HCT116 (cell line): ENCODE results near the gene KCNH6. TPM values are rescaled to one million over a fixed set of nuclear protein-coding genes. Genes with fewer than 3 reads are reported as not detected.

Experiments
- ATAC-seq: fragments of 200-7000 bp; cut with Tn5 transposase; 2 replicates; pipeline ENCODE4 v1.9.1; 2020; ENCODE audit warnings: mild to moderate bottlenecking, moderate library complexity
- BruUV-seq: library from RNA; stranded (reverse); fragments of 400-500 nt; replicated peaks from 2 replicates; lab custom pipeline; 2021; lab: Mats Ljungman, UMichigan
- CTCF ChIA-PET: fragments of 300-600 bp; sonication (Branson Sonifier 250); formaldehyde crosslinking; loops from one replicate; lab custom pipeline; 2021; ENCODE audit warnings: antibody characterized with exemption; lab: Charles Lee
- POLR2A ChIA-PET: fragments of 300-600, 350-600 bp; sonication (Branson Sonifier 250); formaldehyde crosslinking; loops from one replicate; lab custom pipeline; 2021; ENCODE audit warnings: antibody characterized with exemption; lab: Charles Lee
- RAD21 ChIA-PET, 2 experiments: fragments of 300-600 bp; sonication (Branson Sonifier 250); formaldehyde crosslinking; loops; one replicate each; lab custom pipeline; 2023; ENCODE audit warnings: low total read pairs in 2 of 2; ENCODE audit not compliant: uncharacterized antibody in 2 of 2, unreplicated experiment in 2 of 2, low non-redundant PET in 1 of 2; lab: Charles Lee
- DNase-seq: peaks from one replicate; pipeline ENCODE4 v3.0.0-alpha.2; 2010; ENCODE audit warnings: low read depth, low spot score
- H2AFZ ChIP-seq: fragments of 200-600 bp; shearing (Covaris generic), sonication (generic); 2 replicates; pipeline ENCODE4 v1.6.1; 2017; ENCODE audit warnings: low read depth, mixed run types, mixed read lengths, antibody characterized with exemption, low read length; ENCODE audit not compliant: poor library complexity, severe bottlenecking
- H3K27ac ChIP-seq: 2 replicates; pipeline ENCODE4 v1.5.1; 2012; ENCODE audit warnings: low read depth, low read length
- H3K27me3 ChIP-seq: fragments of 200-600 bp; sonication (generic); 2 replicates; pipeline ENCODE4 v1.6.1; 2016; ENCODE audit warnings: mixed run types, low read length, mixed read lengths; ENCODE audit not compliant: insufficient read depth
- H3K36me3 ChIP-seq, 2 experiments: fragments of 200-500 bp in 1 of 2; fragments of 200-600 bp in 1 of 2; sonication (Bioruptor generic) in 1 of 2; sonication (generic) in 1 of 2; 2 replicates each; pipeline versions ENCODE4 v1.5.1 to v1.6.1; 2014 to 2016; ENCODE audit warnings: low read length in 2 of 2, inconsistent platforms in 1 of 2, mixed read lengths in 1 of 2, mixed run types in 1 of 2; ENCODE audit not compliant: insufficient read depth in 2 of 2, control insufficient read depth in 1 of 2
- H3K4me1 ChIP-seq, 2 experiments: fragments of 200-600 bp in 1 of 2; sonication (generic) in 1 of 2; 2 replicates each; pipeline versions ENCODE4 v1.5.1 to v1.6.1; 2012 to 2017; ENCODE audit warnings: low read length in 2 of 2, inconsistent platforms in 1 of 2, mild to moderate bottlenecking in 1 of 2, mixed read lengths in 1 of 2, mixed run types in 1 of 2, moderate library complexity in 1 of 2; ENCODE audit not compliant: insufficient read depth in 2 of 2, control insufficient read depth in 1 of 2
- H3K4me2 ChIP-seq: fragments of 200-600 bp; sonication (generic); 2 replicates; pipeline ENCODE4 v1.6.1; 2017; ENCODE audit warnings: mixed run types, low read length, mixed read lengths
- H3K4me3 ChIP-seq, 2 experiments: fragments of 200-600 bp in 1 of 2; sonication (generic) in 1 of 2; replicated peaks in 1 of 2; 2 replicates each; pipeline ENCODE4 v1.5.1; 2011 to 2016; ENCODE audit warnings: low read length in 2 of 2, control low read depth in 1 of 2, low read depth in 1 of 2, mild to moderate bottlenecking in 1 of 2, mixed read lengths in 1 of 2, mixed run types in 1 of 2
- H3K79me2 ChIP-seq: fragments of 200-600 bp; sonication (generic); 2 replicates; pipeline ENCODE4 v1.6.1; 2017; ENCODE audit warnings: mild to moderate bottlenecking, mixed run types, low read length, moderate library complexity, mixed read lengths; ENCODE audit not compliant: insufficient read depth
- H3K9ac ChIP-seq: fragments of 200-600 bp; sonication (generic); 2 replicates; pipeline ENCODE4 v1.6.1; 2016; ENCODE audit warnings: low read length, mixed read lengths
- H3K9me2 ChIP-seq: fragments of 200-600 bp; sonication (generic), shearing (Covaris generic); 2 replicates; pipeline ENCODE4 v1.6.1; 2017; ENCODE audit warnings: mixed run types, mild to moderate bottlenecking, moderate library complexity; ENCODE audit not compliant: insufficient read depth
- H3K9me3 ChIP-seq, 2 experiments: fragments of 200-500 bp in 1 of 2; fragments of 200-600 bp in 1 of 2; sonication (Bioruptor generic) in 1 of 2; sonication (generic) in 1 of 2; 2 replicates each; pipeline ENCODE4 v1.6.1; 2014 to 2017; ENCODE audit warnings: low read length in 2 of 2, mixed read lengths in 2 of 2, inconsistent platforms in 1 of 2, low read depth in 1 of 2, mild to moderate bottlenecking in 1 of 2, mixed run types in 1 of 2, moderate library complexity in 1 of 2; ENCODE audit not compliant: control insufficient read depth in 1 of 2, insufficient read depth in 1 of 2
- H4K20me1 ChIP-seq: fragments of 200-600 bp; sonication (generic), shearing (Covaris generic); 2 replicates; pipeline ENCODE4 v1.6.1; 2017; ENCODE audit warnings: mixed run types, mild to moderate bottlenecking, moderate library complexity; ENCODE audit not compliant: insufficient read depth
- CBX3 ChIP-seq: IDR thresholded peaks from 2 replicates; pipeline ENCODE4 v1.6.1; 2012; ENCODE audit warnings: low read depth
- CEBPB ChIP-seq: IDR thresholded peaks from 2 replicates; pipeline ENCODE4 v1.6.1; 2012; ENCODE audit warnings: low read depth
- EGR1 ChIP-seq: IDR thresholded peaks from 2 replicates; pipeline ENCODE4 v1.6.1; 2012; ENCODE audit warnings: low read depth
- ELF1 ChIP-seq: IDR thresholded peaks from 2 replicates; pipeline ENCODE4 v1.6.1; 2012; ENCODE audit warnings: low read depth, borderline replicate concordance
- POLR2AphosphoS5 ChIP-seq: IDR thresholded peaks from 2 replicates; pipeline ENCODE4 v1.6.1; 2011; ENCODE audit warnings: mild to moderate bottlenecking, low read depth, low read length, moderate library complexity
- RAD21 ChIP-seq: IDR thresholded peaks from 2 replicates; pipeline ENCODE4 v1.6.1; 2012; ENCODE audit warnings: low read depth, mild to moderate bottlenecking
- REST ChIP-seq: IDR thresholded peaks from 2 replicates; pipeline ENCODE4 v1.6.1; 2012; ENCODE audit warnings: low read depth
- SIN3A ChIP-seq: IDR thresholded peaks from 2 replicates; pipeline ENCODE4 v1.6.1; 2012; ENCODE audit warnings: low read depth
- SP1 ChIP-seq: IDR thresholded peaks from 2 replicates; pipeline ENCODE4 v1.6.1; 2012; ENCODE audit warnings: low read depth
- SRF ChIP-seq: IDR thresholded peaks from 2 replicates; pipeline ENCODE4 v1.6.1; 2012; ENCODE audit warnings: low read depth
- YY1 ChIP-seq: IDR thresholded peaks from 2 replicates; pipeline ENCODE4 v1.6.1; 2011; ENCODE audit warnings: low read length, low read depth, moderate library complexity, mild to moderate bottlenecking; ENCODE audit not compliant: insufficient replicate concordance; ENCODE audit errors: extremely low read depth
- ZBTB33 ChIP-seq: IDR thresholded peaks from 2 replicates; pipeline ENCODE4 v1.6.1; 2011; ENCODE audit warnings: mild to moderate bottlenecking, low read length, moderate library complexity; ENCODE audit not compliant: insufficient replicate concordance; ENCODE audit errors: extremely low read depth
- ZFX ChIP-seq: fragments of 450-650 bp; IDR thresholded peaks from 2 replicates; pipeline ENCODE4 v1.6.1; 2017
- ZNF274 ChIP-seq: fragments of 200-500 bp; sonication (Bioruptor generic); IDR thresholded peaks from 2 replicates; pipeline ENCODE4 v1.6.1; 2014; ENCODE audit warnings: mild to moderate bottlenecking, low read depth, low read length, inconsistent platforms
- intact Hi-C: fragments of 100-400 bp; cut with micrococcal nuclease; formaldehyde crosslinking; loops from 2 replicates; pipeline ENCODE4 v1.10.0; 2022
- total RNA-seq: library from RNA; stranded (reverse); gene quantifications from one replicate; pipeline ENCODE4 v1.2.1, GENCODE V29; 2021; ENCODE audit not compliant: unreplicated experiment

KCNH6 gene
- total RNA-seq, 1 experiment from 2014 or later = not detected

GRCh38 chr17:63592797-63593196 lies 69.6 kb downstream of the KCNH6 start:
- H3K4me3 ChIP-seq = no peak overlapping the region
- no peaks in the 10 kb centered on the region for H3K4me1 ChIP-seq
- TF ChIP-seq ZFX (no peak), ZNF274 (no peak), SIN3A (no peak), EGR1 (no peak), RAD21 (no peak), SP1 (no peak), CBX3 (no peak), ZBTB33 (no peak), REST (no peak), YY1 (no peak), SRF (no peak), POLR2AphosphoS5 (no peak), ELF1 (no peak), CEBPB (no peak)
- TF ChIP-seq, all 23 proteins: peak for 0
- no peaks in the 10 kb centered on the region for H3K79me2 ChIP-seq
- CTCF ChIA-PET = interaction anchor here (1.0 to 2.6 kb wide), 2 partner anchors 17 to 19 kb away, joined by 3 to 7 read pairs; no protein-coding TSS in a partner anchor
- no peaks in the 10 kb centered on the region for H3K27me3 ChIP-seq
- no TSS peak for BruUV-seq
- H4K20me1 ChIP-seq = no peaks in the 10 kb centered on the region
- no peak overlapping the region for H2AFZ ChIP-seq
- H3K9me3 ChIP-seq = no peaks in the 10 kb centered on the region
- intact Hi-C loops = no loop called here
- RAD21 ChIA-PET = no interaction called here
- no peak for ATAC-seq
- no peaks in the 10 kb centered on the region for H3K9me2 ChIP-seq
- POLR2A ChIA-PET = no interaction called here
- peaks cover 27 to 39% of the 10 kb centered on the region in 2 experiments for H3K36me3 ChIP-seq
- no peak overlapping the region for H3K9ac ChIP-seq
- no peak overlapping the region for H3K4me2 ChIP-seq
- no peak for DNase-seq
- H3K27ac ChIP-seq = no peak overlapping the region
